RWPE1 (cell line): ENCODE measurements around the gene RPL3.

ENCODE experiments used
- CTCF ChIA-PET: fragments of 350-600 bp; sonication (Branson Sonifier 250); formaldehyde crosslinking; extraction: SDS; loops from one replicate; lab custom pipeline; 2021; lab: Yijun Ruan, JAX
- POLR2A ChIA-PET: fragments of 400-600 bp; formaldehyde crosslinking; extraction: SDS; loops from one replicate; lab custom pipeline; 2020; ENCODE audit warnings: antibody characterized with exemption; ENCODE audit not compliant: low non-redundant PET; lab: Yijun Ruan, JAX
- DNase-seq: peaks from one replicate; pipeline ENCODE4 v3.0.0; 2012; ENCODE audit warnings: low spot score
- H3K27ac ChIP-seq: fragments of 450-650 bp; 2 replicates; pipeline ENCODE4 v1.5.1; 2017
- TF ChIP-seq, protein P1 (sequence below): fragments of 450-650 bp; conservative IDR thresholded peaks from 2 replicates; pipeline ENCODE4 v1.5.1; 2017; ENCODE audit warnings: low read depth, mild to moderate bottlenecking

The RPL3 gene

DNA sequence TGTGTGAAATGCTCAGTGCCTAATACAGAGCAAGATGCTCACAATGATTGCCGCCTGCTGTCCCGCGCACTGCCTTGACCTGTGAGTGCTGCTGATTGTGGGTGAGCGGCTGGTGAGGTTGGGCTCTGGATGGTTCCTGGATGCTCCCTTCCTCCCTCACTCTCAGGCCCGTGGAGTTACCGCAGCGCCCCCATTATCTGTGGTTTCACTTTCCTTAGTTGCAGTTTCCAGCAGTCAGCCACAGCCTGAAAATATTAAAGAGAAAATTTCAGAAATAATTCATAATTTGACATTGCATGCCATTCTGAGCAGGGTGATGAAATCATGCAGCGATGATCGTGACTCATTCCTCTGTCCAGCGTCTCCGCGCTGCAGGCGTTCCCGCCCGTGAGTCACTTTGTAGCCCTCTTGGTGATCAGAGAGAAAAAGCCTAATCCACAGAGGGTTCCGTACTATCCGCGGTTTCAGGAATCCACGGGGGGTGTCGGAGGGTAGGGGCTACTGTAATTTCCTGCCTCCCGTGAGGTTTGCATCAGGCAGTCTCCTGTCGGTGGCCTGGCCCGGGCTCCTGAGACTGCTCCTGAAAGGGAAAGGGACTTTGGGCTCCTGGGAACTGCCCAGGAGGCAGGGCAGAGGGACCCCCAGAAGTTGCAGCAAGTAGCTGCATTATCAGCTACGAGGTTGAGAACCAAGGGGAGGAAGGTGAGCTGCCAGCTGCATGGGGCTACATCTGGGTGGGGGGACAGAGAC is 10.6 kb downstream of the RPL3 start:
- ChIA-PET CTCF (interaction anchor here (0.7 kb wide), 2 partner anchors 65 to 220 kb away, joined by 4 to 5 read pairs; no protein-coding TSS in a partner anchor), POLR2A (interaction anchor here (1.2 kb wide), 1 partner anchor 11 kb away, joined by 3 read pairs; the partner anchor contains the start of gene RPL3)
- DNase-seq: peak; percentile 73
- H3K27ac ChIP-seq: peak overlapping the region; percentile 100
- TF ChIP-seq, protein P1, sequence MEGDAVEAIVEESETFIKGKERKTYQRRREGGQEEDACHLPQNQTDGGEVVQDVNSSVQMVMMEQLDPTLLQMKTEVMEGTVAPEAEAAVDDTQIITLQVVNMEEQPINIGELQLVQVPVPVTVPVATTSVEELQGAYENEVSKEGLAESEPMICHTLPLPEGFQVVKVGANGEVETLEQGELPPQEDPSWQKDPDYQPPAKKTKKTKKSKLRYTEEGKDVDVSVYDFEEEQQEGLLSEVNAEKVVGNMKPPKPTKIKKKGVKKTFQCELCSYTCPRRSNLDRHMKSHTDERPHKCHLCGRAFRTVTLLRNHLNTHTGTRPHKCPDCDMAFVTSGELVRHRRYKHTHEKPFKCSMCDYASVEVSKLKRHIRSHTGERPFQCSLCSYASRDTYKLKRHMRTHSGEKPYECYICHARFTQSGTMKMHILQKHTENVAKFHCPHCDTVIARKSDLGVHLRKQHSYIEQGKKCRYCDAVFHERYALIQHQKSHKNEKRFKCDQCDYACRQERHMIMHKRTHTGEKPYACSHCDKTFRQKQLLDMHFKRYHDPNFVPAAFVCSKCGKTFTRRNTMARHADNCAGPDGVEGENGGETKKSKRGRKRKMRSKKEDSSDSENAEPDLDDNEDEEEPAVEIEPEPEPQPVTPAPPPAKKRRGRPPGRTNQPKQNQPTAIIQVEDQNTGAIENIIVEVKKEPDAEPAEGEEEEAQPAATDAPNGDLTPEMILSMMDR: no peak

DNA sequence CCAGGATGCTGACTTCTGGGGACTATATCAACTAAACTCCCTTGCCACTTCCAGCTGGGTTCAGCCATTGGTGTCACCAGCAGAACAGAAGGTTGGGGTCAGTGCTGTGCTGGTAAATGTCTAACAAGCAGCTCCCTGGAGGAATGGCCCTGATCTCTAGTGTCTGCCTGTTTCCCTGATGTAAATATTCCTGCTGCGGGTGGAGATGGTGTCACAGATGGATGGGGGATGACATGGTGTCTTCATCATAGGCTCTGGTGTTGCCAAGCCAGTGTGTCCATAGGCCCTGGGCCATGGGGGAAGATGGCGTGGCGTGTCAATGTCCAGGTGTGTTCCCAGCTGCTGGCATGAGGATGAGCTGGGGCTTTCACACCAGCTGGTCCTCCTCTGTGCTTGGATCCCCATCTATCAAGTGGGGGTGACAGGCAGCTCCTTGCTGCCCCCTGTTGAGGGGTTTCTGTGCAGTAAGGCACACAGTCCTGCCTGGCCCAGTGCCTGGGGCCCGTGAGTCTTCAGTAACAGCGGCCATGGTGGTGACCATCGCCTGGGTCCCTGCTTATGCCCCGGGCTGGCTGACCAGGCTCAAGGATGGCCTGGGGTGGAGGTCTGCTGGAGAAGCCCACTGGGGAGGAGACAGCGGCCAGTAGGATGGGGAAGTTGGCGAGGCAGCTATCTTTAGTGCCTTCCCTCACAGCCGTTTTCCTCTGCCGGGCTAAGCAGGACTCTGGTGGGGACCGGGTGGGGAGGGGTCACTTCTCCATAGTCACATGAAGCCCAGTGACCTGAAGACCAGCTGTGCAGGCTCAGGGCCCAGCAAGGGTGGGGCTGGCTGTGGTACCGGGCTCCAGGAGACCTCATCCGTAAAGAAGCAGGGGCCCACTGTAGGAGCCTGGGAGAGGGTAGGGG is 12.7 kb downstream of the RPL3 start:
- ChIA-PET CTCF (interaction anchor here (1.2 kb wide), 1 partner anchor 54 kb away, joined by 3 read pairs; no protein-coding TSS in a partner anchor), POLR2A (no interaction called here)
- DNase-seq: no peak

DNA sequence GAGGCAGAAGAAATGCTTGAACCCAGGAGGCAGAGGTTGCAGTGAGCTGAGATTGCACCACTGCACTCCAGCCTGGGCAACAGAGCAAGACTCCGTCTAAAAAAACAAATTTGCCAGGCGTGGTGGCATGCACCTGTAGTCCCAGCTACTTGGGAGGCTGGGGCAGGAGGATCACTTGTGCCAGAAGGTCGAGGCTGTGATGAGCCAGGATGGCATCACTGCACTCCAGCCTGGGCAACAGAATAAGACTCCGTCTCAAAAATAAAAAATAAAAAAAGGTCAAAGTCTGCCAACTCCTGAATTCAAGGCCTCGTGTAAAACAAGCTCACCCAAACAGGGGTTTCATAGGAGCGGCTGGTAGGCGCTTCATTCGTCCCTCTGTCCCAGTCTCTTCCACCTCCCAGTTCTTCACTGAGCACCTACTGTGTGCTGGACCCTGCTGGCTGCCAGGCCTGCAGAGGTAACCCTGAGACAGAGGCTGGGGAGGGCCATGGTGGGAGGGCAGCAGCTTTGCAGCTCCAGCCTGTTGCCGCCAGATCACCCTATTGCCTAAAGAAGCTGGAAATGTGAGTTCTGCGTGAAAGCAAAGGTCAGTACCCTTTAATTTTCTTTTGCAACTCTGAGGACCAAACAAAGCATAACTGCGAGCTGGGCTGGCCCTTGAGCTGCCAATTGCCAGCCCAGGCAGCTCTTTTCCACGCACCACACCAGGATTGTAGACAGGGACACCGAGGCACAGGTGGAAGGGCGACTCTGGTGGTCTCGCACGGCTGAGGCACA is 15.3 kb downstream of the RPL3 start:
- H3K27ac ChIP-seq: peak overlapping the region; percentile 50
- no peak for DNase-seq
- TF ChIP-seq, protein P1: no peak
- ChIA-PET CTCF (interaction anchor here (1.1 kb wide), 1 partner anchor 186 kb away, joined by 4 read pairs; no protein-coding TSS in a partner anchor), POLR2A (no interaction called here)

More for the DNA sequence above, 12.7 kb downstream of the RPL3 start:
- peak overlapping the region; percentile 100 for H3K27ac ChIP-seq
- TF ChIP-seq, protein P1: no peak

DNA sequence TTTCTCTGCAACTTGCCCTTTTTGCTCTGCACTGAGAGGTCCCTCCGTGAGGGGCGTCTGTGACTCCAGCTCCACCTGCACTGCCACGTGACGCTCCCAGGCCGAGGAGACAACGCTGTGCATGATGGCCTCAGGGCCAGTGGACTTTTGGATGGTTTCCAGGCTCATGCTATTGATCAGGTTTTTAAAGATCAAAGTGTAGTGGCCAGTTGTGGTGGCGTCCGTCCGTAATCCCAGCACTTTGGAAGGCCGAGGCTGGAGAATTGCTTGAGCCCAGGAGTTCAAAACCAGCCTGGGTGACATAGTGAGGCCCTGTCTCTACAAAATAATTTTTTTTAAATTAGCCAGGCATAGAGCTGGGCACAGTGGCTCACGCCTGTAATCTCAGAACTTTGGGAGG is 16.1 kb downstream of the RPL3 start:
- POLR2A ChIA-PET: interaction anchor here (0.6 kb wide), 1 partner anchor 62 kb away, joined by 4 read pairs; no protein-coding TSS in a partner anchor
- CTCF ChIA-PET: no interaction called here
- TF ChIP-seq, protein P1: no peak
- peak overlapping the region; percentile 50 for H3K27ac ChIP-seq
- no peak for DNase-seq

DNA sequence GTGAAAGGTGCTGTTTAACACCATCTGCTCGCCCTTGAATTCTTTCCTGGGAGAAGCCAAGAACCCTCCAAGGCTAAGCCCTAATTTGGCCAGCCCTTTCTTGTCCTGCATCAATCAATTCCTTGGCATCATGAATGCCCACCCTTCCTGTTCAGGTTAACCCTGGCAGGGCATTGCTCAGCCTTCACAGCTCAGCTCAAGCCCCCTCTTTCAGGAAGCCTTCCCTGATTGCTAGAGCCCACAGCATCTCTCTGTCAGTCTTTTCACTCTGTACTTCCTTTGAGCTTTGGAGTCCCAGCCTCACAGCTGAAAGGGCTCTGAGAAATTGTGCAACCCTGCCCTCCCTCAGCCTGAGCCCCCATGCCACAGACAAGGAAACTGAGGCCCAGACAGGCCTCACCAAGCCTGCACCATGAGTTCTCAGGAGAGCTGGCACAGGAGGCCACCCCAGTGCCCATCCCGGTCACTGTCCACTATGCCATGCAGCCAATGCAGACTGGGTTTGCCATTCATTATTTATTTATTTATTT is 16.9 kb downstream of the RPL3 start:
- POLR2A ChIA-PET: interaction anchor here (0.6 kb wide), 1 partner anchor 61 kb away, joined by 4 read pairs; no protein-coding TSS in a partner anchor
- no peak for DNase-seq
- peak overlapping the region; percentile 50; the same call in 1 of the 2 replicates for H3K27ac ChIP-seq
- TF ChIP-seq, protein P1: no peak
- CTCF ChIA-PET: no interaction called here
